CD4-positive, alpha-beta T cell treated with Interleukin-6 for 4 hours (primary cell): ENCODE data around the gene ERICH4.
A peak's percentile ranks its signal among the peaks of the same experiment; 100 is the strongest.
"Not testable (repeated sequence)": the region's sequence is repeated elsewhere in the genome, so short reads cannot be mapped to it uniquely, and the experiment has no call there.

Experiments
- DNase-seq: peaks from one replicate; pipeline ENCODE4 v3.0.0-alpha.2; 2020; ENCODE audit warnings: mixed read lengths

The ERICH4 gene

GRCh38 chr19:41435936-41436673 is 6.9 kb upstream of the ERICH4 start:
- DNase-seq: no peak

GRCh38 chr19:41436674-41436951 is 6.3 kb upstream of the ERICH4 start:
- DNase-seq: no peak

- no peak for DNase-seq
Observed at GRCh38 chr19:41437944-41438574, 4.9 kb upstream of the ERICH4 start.

- peak; percentile 97 for DNase-seq
Observed at GRCh38 chr19:41439441-41440222, 3.3 kb upstream of the ERICH4 start, which contains the start of gene DMAC2. Gene DMAC2, minus strand, starts transcription at chr19:41439912. Its CDS starts 13 bp downstream, at chr19:41439899.

GRCh38 chr19:41441321-41441945 is 1.5 kb upstream of the ERICH4 start:
- DNase-seq: no peak

- no peak for DNase-seq
Observed at GRCh38 chr19:41443813-41444455, 978 bp downstream of the ERICH4 start.

- DNase-seq: no peak
Observed at GRCh38 chr19:41445575-41445974, 2.6 kb downstream of the ERICH4 start.

- no peak for DNase-seq
Observed at GRCh38 chr19:41447732-41448332, 4.9 kb downstream of the ERICH4 start.

- peak; percentile 76 for DNase-seq
Observed at GRCh38 chr19:41449079-41449864, 6.3 kb downstream of the ERICH4 start.

- no peak for DNase-seq
Observed at GRCh38 chr19:41449865-41450178, 6.9 kb downstream of the ERICH4 start.

- no peak for DNase-seq
Observed at GRCh38 chr19:41452584-41453275, 9.8 kb downstream of the ERICH4 start.

- DNase-seq: no peak
Observed at GRCh38 chr19:41455936-41456335, 13.0 kb downstream of the ERICH4 start.

GRCh38 chr19:41456342-41456918 is 13.5 kb downstream of the ERICH4 start:
- DNase-seq: no peak

GRCh38 chr19:41457241-41457640 is 14.3 kb downstream of the ERICH4 start:
- no peak for DNase-seq

- DNase-seq: no peak
Observed at GRCh38 chr19:41462497-41462896, 19.5 kb downstream of the ERICH4 start.

- not testable (repeated sequence) for DNase-seq
Observed at GRCh38 chr19:41463257-41464256, 20.6 kb downstream of the ERICH4 start.

GRCh38 chr19:41476583-41476982 is 33.6 kb downstream of the ERICH4 start:
- DNase-seq: no peak

- no peak for DNase-seq
Observed at GRCh38 chr19:41478171-41478570, 35.2 kb downstream of the ERICH4 start.
